NCI-H524 treated with DMSO at 0.1 percent for 48 hours (cell line): ENCODE data around the gene ZFP36.

Experiments
- DNase-seq: peaks from one replicate; lab custom pipeline; 2025; lab: John Stamatoyannopoulos, UW

The ZFP36 gene

GRCh38 chr19:39384839-39385568, 21.6 kb upstream of the ZFP36 start:
- DNase-seq = no peak

- no peak for DNase-seq
Observed at GRCh38 chr19:39385629-39386411, 20.8 kb upstream of the ZFP36 start.

- no peak for DNase-seq
Observed at GRCh38 chr19:39386557-39386956, 20.1 kb upstream of the ZFP36 start.

- no peak for DNase-seq
Observed at GRCh38 chr19:39388657-39389056, 18.0 kb upstream of the ZFP36 start.

- DNase-seq = no peak
Observed at GRCh38 chr19:39389631-39390414, 16.8 kb upstream of the ZFP36 start.

GRCh38 chr19:39390451-39390750, 16.2 kb upstream of the ZFP36 start:
- DNase-seq = no peak

- DNase-seq = peak; percentile 100
Observed at GRCh38 chr19:39390751-39391437, 15.8 kb upstream of the ZFP36 start, which contains the start of the genes MED29 and PAF1. Gene MED29, plus strand, starts transcription at chr19:39391378. Its CDS starts 45 bp downstream, at chr19:39391423. Gene PAF1, minus strand, starts transcription at chr19:39391106. Its CDS starts 242 bp downstream, at chr19:39390864.

- no peak for DNase-seq
Observed at GRCh38 chr19:39397360-39398296, 9.0 kb upstream of the ZFP36 start.

- no peak for DNase-seq
Observed at GRCh38 chr19:39398297-39398864, 8.3 kb upstream of the ZFP36 start.

- no peak for DNase-seq
Observed at GRCh38 chr19:39399668-39400050, 7.0 kb upstream of the ZFP36 start.

GRCh38 chr19:39400061-39400460, 6.6 kb upstream of the ZFP36 start:
- no peak for DNase-seq

- no peak for DNase-seq
Observed at GRCh38 chr19:39401070-39401548, 5.5 kb upstream of the ZFP36 start.

- DNase-seq = no peak
Observed at GRCh38 chr19:39401549-39402345, 4.9 kb upstream of the ZFP36 start.

GRCh38 chr19:39402346-39403300, 4.0 kb upstream of the ZFP36 start:
- no peak for DNase-seq

GRCh38 chr19:39403331-39404312, 3.0 kb upstream of the ZFP36 start:
- peak; percentile 61 for DNase-seq

GRCh38 chr19:39405261-39405957, 1.2 kb upstream of the ZFP36 start:
- no peak for DNase-seq
